ENCODE results near the gene SASH1.

SASH1 gene

DNA sequence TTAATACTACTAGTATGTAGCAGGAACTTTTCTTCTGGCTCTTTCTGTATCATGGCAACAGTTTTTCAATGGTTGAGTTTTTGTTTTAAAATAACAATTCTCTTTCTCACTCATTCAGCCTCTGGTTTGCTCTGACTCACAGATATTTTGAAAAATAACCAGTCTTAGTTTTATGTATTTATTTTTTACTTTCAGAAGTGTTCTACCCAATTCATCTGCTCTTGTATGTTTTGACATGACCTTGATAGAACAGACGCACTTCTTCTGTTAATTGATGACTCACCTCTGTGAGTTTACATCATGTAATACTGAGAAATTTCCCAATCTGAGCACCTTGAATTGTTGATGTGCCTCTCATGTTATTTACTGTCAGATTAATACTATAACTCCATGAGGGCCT is 178.9 kb downstream of the SASH1 start:
- DNase-seq (ENCODE audit: low read depth in 2 of 2), result no peak

DNA sequence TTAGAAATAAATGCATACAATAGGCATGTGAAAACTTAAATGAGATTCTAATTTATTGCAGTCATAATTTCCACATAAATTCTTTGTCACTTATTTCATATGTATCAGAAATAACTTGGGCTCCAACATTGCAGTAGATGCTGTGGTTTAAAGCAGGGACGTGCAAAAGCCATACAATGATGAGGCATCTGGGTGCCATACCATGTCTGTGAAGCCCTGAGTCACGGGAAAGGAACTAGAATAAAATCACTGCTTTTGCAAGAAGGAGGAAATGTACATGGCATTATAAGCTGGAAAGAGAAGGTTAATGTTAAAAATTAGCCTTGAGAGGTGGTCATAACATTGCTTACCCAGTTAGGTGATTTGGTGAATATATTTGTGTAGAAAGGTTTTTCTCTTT is 180.4 kb downstream of the SASH1 start:
- DNase-seq (ENCODE audit: low read depth in 2 of 2), result no peak

DNA sequence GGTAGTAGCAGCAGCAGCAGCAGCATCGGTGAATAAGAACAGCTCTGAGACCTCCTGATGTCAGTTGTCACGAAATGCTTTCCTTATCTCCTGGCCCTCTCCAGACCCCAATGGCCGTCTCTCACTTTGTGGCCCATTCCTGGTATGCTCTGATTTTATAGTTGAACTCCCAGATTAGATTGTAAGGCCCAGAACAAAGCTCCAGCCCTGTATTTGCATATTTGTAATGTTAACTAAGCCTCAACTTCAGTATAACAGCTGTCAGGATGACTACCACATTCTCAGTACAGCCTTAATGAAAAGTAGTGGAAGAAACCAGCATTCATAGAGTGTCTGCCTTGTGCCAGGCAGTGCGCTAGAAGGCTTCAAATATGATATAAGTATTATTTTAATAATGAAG is 180.9 kb downstream of the SASH1 start:
- no peak for DNase-seq (ENCODE audit: low read depth in 2 of 2)

- DNase-seq (ENCODE audit: low read depth in 2 of 2), result no peak
Observed at GRCh38 chr6:148524471-148524882, 181.8 kb downstream of the SASH1 start.

DNA sequence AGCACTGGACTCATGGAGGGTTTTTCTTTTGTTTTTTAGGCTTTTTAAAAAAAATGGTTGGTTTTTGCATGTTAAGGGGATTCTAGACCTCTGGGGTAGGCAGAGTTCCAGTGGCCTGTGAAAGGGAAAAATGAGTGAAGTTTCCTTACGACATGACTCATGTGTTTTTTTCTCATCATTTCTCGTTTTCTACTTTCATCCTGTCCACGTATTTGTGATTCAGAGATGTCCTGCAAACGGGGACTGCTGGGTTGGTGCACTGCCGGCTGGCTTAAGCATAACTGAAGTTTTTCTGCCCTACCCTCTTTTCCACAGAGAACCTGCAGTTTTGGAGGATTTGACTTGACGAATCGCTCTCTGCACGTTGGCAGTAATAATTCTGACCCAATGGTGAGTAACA is 182.3 kb downstream of the SASH1 start:
- no peak for DNase-seq (ENCODE audit: low read depth in 2 of 2)

DNA sequence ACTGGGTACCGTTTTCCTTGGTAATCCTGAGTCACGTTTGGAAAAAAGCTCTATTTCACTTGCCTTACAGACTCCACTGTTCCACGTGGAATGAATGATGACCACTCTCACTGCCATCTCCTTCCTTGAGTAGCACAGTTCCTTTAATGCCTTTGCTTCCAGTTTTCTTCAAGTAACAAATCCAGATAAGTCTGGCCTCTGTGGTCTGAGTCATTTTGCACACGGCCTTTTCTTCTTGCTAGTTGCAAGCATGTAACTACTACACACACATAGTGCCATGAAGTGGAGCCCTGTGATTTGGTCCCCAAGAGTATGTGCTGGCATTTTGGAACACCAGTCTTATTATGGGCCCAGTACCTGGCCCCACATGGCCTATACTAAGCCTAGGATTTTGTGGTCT is 182.8 kb downstream of the SASH1 start:
- no peak for DNase-seq (ENCODE audit: low read depth in 2 of 2)

GRCh38 chr6:148526145-148526544 is 183.5 kb downstream of the SASH1 start:
- DNase-seq (ENCODE audit: low read depth in 2 of 2), result no peak

DNA sequence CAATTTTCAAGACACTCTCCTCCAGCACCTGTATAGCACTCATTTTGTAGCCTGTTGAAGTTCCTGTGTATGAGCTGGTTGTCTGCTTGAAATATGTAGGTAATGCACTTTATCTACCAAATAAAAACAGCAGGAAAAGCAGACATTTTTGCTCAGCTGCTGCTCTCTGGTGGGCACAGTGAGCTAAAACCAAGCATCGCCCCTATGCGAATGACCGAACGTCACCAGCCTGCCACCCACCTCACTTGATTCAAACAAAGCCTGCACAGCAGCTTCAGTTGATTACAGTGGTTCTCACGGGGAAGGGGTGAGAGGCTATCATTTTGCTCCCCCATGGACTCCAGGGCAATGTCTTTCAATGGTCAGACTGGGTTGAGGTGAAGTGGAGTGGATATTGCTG is 185.7 kb downstream of the SASH1 start:
- DNase-seq (ENCODE audit: low read depth in 2 of 2), result no peak

DNA sequence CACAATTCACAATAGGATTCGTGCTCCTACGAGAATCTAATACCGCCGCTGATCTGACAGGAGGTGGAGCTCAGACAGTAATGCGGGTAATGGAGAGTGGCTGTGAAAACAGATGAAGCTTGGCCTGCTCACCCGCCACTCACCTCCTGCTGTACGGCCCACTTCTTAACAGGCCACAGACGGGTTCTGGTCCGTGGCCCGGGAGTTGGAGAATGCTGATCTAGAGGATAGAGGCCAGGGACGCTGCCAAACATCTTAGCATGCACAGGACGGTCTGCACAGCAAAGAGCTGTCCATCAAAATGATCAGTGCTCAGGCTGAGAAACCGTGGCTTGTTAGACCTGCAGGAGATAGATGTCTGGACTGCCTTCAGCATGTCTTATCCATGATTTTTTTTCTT is 186.4 kb downstream of the SASH1 start:
- DNase-seq (ENCODE audit: low read depth in 2 of 2), result no peak

DNA sequence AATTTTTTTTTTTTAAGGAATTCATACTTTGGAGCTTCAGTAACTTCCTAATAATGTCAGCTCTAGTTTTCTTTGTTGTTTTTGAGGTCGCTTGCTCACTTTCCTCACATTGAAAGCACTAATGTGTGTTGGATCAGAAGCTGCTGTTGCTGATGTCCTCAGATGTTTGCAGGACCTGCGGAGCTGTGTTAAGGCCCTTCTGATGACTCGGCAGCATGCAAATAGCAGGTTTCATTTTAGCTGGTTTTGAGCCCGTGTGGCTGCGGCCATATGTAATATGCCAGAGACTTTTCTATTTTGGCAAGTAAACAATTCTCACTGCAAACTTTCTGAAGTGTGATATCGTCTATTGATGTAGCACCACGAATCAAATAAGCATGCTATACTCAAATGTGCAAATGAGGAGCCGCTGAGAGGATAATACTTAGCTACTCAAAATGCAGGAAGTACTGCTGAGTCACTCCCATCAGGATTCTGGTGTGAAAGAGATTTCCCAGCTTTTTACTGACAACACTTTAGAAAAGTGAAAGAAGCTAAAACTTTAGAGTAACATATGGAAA is 187.8 kb downstream of the SASH1 start:
- no peak for DNase-seq (ENCODE audit: low read depth in 2 of 2)

GRCh38 chr6:148530976-148531375 is 188.3 kb downstream of the SASH1 start:
- no peak for DNase-seq (ENCODE audit: low read depth in 2 of 2)

- no peak for DNase-seq (ENCODE audit: low read depth in 2 of 2)
Observed at GRCh38 chr6:148532698-148533097, 190.1 kb downstream of the SASH1 start.

DNA sequence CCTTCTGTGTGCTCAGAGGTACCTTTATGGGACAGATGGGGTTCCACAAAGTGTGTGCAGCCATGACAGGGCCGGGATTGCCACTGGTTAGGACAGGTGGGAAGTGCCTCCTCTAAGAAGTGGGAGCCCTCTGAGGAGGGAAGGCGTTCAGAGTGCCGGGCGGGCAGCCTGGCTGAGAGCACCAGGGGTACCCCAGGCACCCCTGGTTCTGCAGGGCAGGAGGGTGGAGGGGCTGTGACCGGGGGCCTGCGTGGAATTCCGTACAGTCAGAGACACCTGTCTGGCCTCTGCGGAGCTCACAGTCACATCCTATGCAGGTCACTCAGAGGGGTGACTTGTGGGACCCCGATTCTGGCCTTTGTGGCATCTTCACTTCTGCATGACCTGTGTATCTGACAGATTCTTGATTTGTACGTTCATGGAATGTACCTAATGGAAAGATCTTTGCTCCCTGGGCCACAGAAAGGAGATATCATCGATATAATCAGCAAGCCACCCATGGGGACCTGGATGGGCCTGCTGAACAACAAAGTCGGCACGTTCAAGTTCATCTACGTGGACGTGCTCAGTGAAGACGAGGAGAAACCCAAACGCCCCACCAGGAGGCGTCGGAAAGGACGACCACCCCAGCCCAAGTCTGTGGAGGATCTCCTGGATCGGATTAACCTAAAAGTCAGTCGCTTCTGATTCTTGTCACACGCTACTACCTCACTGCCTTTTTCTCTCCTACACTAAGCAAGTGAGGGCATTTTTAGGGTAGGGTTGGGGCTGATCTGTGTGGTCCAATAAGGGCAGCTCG is 190.9 kb downstream of the SASH1 start:
- DNase-seq (ENCODE audit: low read depth in 2 of 2), result no peak

- no peak for DNase-seq (ENCODE audit: low read depth in 2 of 2)
Observed at GRCh38 chr6:148534871-148535270, 192.2 kb downstream of the SASH1 start.

GRCh38 chr6:148535381-148535780 is 192.7 kb downstream of the SASH1 start:
- DNase-seq (ENCODE audit: low read depth in 2 of 2), result no peak

GRCh38 chr6:148535976-148536375 is 193.3 kb downstream of the SASH1 start:
- no peak for DNase-seq (ENCODE audit: low read depth in 2 of 2)

DNA sequence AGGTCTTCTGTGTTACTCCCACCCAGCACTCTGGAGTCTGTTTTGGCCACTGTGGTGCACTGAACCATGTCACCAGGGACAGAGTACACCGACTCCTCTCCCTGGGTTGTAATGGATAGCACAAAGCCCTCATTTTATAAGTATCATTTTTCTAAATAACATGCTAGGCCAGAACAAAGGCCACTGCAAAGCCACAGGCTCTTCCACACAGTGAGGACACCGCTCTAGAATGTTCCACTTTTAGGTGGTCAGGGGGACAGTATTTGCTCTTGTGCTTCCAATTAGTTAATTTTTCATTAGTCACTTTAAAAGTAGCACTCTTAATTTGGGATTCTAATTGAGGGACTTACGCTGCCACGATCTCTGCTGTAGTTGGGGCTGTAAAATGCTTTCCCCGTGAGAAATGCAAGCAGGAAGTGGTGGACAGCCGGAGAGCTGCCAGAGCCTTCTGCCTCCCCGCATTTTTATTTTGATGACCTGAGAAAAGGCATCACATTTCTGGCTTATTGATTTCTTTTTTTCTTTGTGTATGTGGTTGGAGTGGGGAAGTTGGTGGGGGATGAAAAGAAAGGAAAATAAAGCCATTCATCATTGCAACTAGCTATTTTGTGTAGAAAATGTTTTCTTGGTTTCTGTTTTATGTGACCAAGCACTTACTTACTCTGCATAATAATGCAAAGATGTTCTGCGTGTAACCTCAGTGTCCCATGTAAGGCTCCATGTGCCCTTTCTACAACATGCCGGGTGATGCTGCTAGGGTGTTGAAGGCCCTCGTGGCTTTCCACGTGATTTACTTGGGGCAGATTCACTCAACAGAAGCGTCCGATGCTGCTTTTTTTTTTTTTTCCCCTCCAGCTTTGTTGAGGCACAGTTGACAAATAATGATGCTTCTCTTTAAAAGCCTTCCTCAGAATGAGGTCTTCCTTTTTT is 195.9 kb downstream of the SASH1 start:
- DNase-seq (ENCODE audit: low read depth in 2 of 2), result no peak

DNA sequence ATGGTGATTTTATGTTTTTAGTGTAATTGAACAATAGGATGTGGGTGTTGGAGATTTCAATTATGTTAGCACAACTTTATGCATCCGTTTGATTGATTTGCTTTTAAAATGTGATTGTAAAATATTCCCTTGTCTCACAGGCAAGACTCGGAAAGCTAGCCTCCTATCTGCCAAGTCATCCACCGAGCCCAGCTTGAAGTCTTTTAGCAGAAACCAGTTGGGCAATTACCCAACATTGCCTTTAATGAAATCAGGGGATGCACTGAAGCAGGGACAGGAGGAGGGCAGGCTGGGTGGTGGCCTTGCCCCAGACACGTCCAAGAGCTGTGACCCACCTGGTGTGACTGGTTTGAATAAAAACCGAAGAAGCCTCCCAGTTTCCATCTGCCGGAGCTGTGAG is 200.9 kb downstream of the SASH1 start:
- DNase-seq (ENCODE audit: low read depth in 2 of 2), result no peak

- DNase-seq (ENCODE audit: low read depth in 2 of 2), result no peak
Observed at GRCh38 chr6:148544421-148544820, 201.8 kb downstream of the SASH1 start.

- DNase-seq (ENCODE audit: low read depth in 2 of 2), result no peak
Observed at GRCh38 chr6:148545901-148546300, 203.3 kb downstream of the SASH1 start.

DNA sequence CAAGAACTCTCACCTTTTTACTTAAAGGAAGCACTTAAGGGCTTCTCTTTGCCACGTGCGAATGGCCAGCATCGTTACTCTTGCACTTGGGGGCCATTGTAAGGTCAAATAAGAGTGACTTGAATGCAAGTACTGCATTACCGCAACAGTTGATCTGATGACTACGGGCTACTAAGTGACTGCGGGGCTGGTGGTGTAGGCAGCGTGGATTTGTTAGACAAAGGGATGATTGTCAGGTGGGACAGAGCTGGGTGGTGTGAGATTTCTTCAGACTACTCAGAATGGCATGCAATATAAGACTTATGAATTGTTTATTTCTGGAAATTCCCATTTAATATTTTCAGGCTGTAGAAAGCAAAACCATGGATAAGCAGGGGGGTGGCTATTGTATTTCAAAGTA is 204.5 kb downstream of the SASH1 start:
- no peak for DNase-seq (ENCODE audit: low read depth in 2 of 2)

DNA sequence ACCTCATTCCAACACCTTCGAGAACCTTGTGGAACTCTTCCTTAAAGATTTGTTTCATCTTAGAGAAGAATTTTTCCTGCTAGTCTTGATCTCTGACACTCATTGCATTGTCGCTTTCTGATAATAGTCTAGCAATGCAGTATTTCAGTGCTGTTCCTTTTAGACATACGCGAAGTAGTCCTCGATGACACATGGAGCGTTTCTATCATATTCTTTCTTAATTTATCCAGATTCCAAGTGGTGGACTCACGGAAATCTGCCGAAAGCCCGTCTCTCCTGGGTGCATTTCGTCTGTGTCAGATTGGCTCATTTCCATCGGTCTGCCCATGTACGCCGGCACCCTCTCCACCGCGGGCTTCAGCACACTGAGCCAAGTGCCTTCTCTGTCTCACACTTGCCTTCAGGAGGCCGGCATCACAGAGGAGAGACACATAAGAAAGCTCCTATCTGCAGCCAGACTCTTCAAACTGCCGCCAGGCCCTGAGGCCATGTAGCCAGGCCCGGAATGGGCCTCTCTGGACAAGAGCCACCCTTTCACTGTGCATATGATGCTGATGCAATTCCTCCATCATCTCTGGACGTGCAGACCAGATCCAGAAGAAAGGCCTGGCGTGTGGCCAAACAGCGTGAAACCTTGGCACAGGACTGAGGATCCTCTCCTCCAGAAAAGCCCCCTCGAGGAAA is 205.6 kb downstream of the SASH1 start:
- no peak for DNase-seq (ENCODE audit: low read depth in 2 of 2)
